ENCODE measurements around the gene DTYMK. TPM values are rescaled to one million over a fixed set of nuclear protein-coding genes. Genes with fewer than 3 reads are reported as not detected.

DTYMK gene
- total and polyA plus RNA-seq, 5 experiments from 2014 or later, result 19.8 to 40.7 (median 36.3) TPM

DNA sequence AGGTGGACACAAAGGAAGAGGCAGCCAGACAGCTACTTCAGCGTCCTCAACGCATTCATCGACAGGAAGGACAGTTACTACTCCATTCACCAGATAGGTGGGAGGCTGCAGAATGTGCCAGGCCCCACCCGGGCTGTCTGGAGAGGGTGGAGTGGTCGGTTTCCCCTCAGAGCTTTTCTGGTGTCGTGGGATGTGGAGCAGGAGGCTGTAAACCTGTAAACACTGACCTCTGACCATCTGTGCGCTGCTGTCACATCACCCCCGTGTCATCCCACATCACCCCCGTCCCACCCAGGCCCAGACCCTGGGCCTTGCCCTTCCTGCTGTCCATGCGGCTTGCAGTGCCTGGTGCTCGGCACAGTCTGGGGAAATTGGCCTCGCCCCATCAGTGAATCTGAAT lies 32.1 kb downstream of the DTYMK start:
- peaks cover 0 to 8% (median 2%) of the 10 kb centered on the region in 4 donors for H3K4me1 Mint-ChIP-seq
- no peaks in the 10 kb centered on the region for H3K27me3 Mint-ChIP-seq
- H3K4me3 Mint-ChIP-seq, result no peak overlapping the region
- DNase-seq (no peak), ATAC-seq (no peak)
- no peaks in the 10 kb centered on the region for H3K9me3 Mint-ChIP-seq
- no peak overlapping the region for H3K27ac Mint-ChIP-seq
- peaks cover 0 to 76% (median 10%) of the 10 kb centered on the region in 3 donors for H3K36me3 Mint-ChIP-seq
- POLR2A ChIA-PET, result no interaction called here

DNA sequence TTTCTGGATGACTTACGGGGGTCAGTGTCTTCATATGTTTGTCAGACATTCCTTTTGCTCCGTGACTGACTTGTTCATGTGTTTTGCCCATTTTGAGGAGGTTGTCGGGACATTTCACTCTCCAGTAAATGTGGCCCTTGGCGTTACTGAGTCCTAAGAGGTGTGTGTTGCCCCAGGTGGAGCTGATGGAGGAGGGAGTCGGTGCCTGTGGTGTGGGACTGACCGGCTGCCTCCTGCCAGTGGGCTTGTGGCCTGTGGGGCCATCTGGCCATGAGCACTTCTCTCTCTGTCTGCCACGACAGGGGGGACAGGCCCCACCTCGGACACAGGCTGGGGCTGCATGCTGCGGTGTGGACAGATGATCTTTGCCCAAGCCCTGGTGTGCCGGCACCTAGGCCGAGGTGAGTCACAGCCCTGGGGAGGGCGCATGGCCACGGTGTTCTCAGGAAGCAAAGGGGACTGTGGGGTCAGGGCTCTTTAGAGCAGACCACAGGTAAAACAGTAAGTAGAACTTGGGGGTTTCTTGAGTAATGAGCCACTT lies 33.3 kb downstream of the DTYMK start:
- peak overlapping the region in 1 of 10 donors; percentile 40 for H3K27ac Mint-ChIP-seq
- POLR2A ChIA-PET, result no interaction called here
- H3K27me3 Mint-ChIP-seq, result no peaks in the 10 kb centered on the region
- no peak overlapping the region for H3K4me3 Mint-ChIP-seq
- peaks cover 0 to 65% (median 4%) of the 10 kb centered on the region in 3 donors for H3K36me3 Mint-ChIP-seq
- peaks cover 6 to 19% (median 10%) of the 10 kb centered on the region in 4 donors for H3K4me1 Mint-ChIP-seq
- DNase-seq (no peak), ATAC-seq (no peak)
- no peaks in the 10 kb centered on the region for H3K9me3 Mint-ChIP-seq

DNA sequence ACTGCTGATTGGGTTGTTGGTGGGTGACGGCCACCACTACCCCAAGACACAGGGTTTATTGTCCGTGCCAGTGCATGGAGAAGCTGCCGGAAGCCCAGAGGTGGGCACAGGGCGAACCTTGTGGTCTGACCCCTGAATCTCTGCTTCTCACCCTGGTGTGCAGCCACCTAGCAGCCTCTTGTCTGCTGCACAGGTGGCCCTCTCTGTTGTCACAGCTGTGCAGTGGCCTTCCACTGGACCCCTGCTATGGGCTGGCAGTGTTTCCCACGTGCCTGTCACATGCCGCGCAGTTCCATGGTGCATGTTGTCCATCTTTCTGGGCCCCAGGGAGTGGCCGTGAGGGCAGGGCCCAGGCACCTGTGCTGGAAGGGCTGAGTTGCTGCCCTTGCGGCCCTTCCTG lies 33.9 kb downstream of the DTYMK start:
- POLR2A ChIA-PET, result no interaction called here
- no peaks in the 10 kb centered on the region for H3K9me3 Mint-ChIP-seq
- H3K27ac Mint-ChIP-seq, result no peak overlapping the region
- H3K4me3 Mint-ChIP-seq, result no peak overlapping the region
- no peak for DNase-seq
- peaks cover 0 to 61% (median 4%) of the 10 kb centered on the region in 3 donors for H3K36me3 Mint-ChIP-seq
- H3K4me1 Mint-ChIP-seq, result peaks cover 6 to 25% (median 12%) of the 10 kb centered on the region in 4 donors
- ATAC-seq, result no peak
- H3K27me3 Mint-ChIP-seq, result no peaks in the 10 kb centered on the region

DNA sequence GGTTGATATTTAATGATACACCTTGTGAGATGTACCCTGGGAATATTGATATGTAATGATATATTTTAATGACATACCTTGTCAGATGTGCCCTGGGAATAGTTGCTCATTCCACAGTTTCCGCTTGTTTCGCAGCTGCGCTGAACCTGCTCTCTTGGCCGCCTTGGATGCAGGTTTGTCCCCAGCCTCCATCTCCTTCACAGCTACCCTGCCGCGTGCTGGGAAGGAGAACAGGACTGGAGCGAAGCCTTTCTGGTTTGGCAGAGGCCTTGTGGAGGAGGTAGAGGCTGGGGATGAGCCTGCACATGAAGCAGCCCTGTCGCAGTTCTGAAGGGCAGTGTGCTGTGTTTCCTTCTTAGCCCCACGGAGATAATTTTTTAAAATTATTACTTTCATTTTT lies 34.5 kb downstream of the DTYMK start:
- Mint-ChIP-seq H3K27me3 (no peaks in the 10 kb centered on the region), H3K4me1 (peaks cover 6 to 25% (median 12%) of the 10 kb centered on the region in 4 donors), H3K4me3 (no peak overlapping the region), H3K27ac (peak overlapping the region in 1 of 10 donors; percentile 65), H3K9me3 (no peaks in the 10 kb centered on the region), H3K36me3 (peaks cover 0 to 55% (median 4%) of the 10 kb centered on the region in 3 donors)
- POLR2A ChIA-PET, result no interaction called here
- ATAC-seq (no peak), DNase-seq (no peak)

DNA sequence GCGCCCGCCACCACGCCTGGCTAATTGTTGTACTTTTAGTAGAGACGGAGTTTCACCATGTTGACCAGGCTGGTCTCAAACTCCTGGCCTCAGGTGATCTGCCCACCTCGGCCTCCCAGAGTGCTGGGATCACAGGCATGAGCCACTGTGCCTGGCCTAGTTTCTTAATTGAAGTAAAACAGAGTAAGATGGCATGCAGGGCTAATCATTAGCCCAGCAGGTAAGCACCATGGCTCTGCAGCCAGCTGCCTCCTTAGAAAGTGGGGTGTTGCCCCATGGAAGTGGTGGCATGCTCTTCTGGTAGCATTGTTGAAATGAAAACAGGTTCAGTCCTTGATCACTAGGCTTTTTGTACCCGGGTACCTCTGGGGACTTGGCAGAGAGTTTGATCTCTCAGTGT lies 36.7 kb downstream of the DTYMK start:
- H3K27me3 Mint-ChIP-seq, result no peaks in the 10 kb centered on the region
- peaks cover 5 to 32% (median 22%) of the 10 kb centered on the region in 4 donors for H3K4me1 Mint-ChIP-seq
- H3K36me3 Mint-ChIP-seq, result peaks cover 0 to 39% (median 4%) of the 10 kb centered on the region in 3 donors
- H3K27ac Mint-ChIP-seq, result peak overlapping the region in 1 of 10 donors; percentile 21
- H3K4me3 Mint-ChIP-seq, result no peak overlapping the region
- H3K9me3 Mint-ChIP-seq, result no peaks in the 10 kb centered on the region
- DNase-seq (no peak), ATAC-seq (no peak)
- POLR2A ChIA-PET, result interaction anchor here (0.7 kb wide), 1 partner anchor 291 kb away, joined by 3 read pairs; no protein-coding TSS in a partner anchor

DNA sequence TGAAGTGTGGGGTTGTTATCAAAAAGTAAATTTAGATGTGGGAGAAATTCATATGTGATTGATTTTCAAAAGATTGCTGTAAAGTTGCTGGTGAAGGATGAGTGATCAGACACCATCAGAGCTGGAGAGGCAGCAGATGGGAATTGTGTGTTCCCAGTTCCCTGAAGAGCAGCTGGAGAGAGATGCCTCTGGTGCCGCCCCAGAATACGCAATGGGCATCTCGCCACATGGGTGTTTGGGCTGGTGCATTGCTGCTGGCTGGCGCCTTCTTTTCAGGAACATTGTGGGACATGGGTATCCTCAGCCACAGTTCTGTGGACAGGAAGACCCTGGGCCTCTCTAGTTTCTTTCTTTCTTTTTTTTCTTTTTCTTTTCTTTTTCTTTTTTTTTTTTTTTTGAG lies 37.2 kb downstream of the DTYMK start:
- peaks cover 6 to 36% (median 24%) of the 10 kb centered on the region in 4 donors for H3K4me1 Mint-ChIP-seq
- no peak for ATAC-seq
- peak overlapping the region in 1 of 10 donors; percentile 78 for H3K27ac Mint-ChIP-seq
- DNase-seq, result no peak
- H3K9me3 Mint-ChIP-seq, result no peaks in the 10 kb centered on the region
- POLR2A ChIA-PET, result interaction anchor here (0.7 kb wide), 1 partner anchor 292 kb away, joined by 3 read pairs; no protein-coding TSS in a partner anchor
- no peak overlapping the region for H3K4me3 Mint-ChIP-seq
- no peaks in the 10 kb centered on the region for H3K27me3 Mint-ChIP-seq
- H3K36me3 Mint-ChIP-seq, result peaks cover 0 to 37% (median 4%) of the 10 kb centered on the region in 3 donors

DNA sequence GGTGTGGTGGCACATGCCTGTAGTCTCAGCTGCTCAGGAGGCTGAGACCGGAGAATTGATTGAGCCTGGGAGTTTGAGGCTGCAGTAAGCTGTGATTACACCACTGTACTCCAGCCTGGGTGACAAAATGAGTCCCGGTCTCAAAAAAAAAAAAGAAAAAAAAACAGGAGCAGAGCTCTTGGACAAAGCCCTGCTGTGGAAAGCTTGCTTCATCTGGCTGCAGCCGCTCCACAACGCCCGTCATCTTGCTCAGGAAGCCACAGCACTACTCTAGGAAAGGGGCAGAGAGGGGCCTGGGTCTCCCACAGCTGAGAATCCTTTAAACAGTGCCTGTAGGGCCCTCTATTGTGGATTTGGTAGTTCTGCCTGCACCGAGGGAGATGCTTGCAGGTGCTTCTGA lies 38.2 kb downstream of the DTYMK start:
- peaks cover 0 to 30% (median 4%) of the 10 kb centered on the region in 3 donors for H3K36me3 Mint-ChIP-seq
- H3K9me3 Mint-ChIP-seq, result no peaks in the 10 kb centered on the region
- no peak overlapping the region for H3K4me3 Mint-ChIP-seq
- DNase-seq (no peak), ATAC-seq (no peak)
- H3K27ac Mint-ChIP-seq, result peak overlapping the region in 2 of 10 donors; percentile 43 to 61
- peaks cover 8 to 43% (median 27%) of the 10 kb centered on the region in 4 donors for H3K4me1 Mint-ChIP-seq
- no peaks in the 10 kb centered on the region for H3K27me3 Mint-ChIP-seq
- POLR2A ChIA-PET, result no interaction called here

DNA sequence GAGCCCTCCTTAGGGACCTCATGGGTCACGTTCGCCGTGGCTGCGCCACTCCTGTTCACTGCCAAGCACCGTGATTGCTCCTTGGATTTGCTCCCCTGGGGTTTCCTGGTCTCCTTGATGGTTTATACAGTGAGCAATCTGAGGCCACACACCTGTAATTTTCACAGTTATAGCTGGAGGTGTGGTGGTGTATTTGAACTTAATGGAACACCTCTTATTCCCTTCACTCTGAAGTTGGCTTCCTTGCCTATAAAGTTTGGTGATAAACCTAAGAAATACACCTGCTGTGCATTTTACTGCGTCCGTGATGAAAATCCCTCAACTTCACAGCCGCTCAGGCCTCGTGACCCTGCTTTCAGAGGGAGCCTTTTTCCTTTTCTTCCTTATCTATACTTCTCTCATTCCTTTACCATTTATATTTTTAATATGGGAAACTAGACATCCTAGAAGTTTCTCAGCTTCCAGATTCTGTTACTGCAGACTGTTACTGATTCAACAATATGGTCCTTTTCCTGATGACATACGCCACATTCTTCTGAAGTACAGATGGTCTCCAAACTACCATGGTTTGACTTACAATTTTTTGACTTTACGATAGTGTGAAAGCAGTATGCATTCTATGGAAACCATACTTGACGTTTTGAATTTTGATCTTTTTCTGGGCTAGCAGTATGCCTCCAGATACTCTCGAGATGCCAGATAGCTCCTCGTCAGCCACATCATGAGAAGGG lies 40.5 kb downstream of the DTYMK start:
- Mint-ChIP-seq H3K36me3 (peaks cover 0 to 18% (median 0%) of the 10 kb centered on the region in 3 donors), H3K9me3 (no peaks in the 10 kb centered on the region), H3K27me3 (no peaks in the 10 kb centered on the region), H3K4me3 (no peak overlapping the region), H3K4me1 (peaks cover 17 to 57% (median 41%) of the 10 kb centered on the region in 4 donors), H3K27ac (peak overlapping the region in 1 of 10 donors; percentile 20)
- POLR2A ChIA-PET, result no interaction called here
- DNase-seq, result no peak
- no peak for ATAC-seq

DNA sequence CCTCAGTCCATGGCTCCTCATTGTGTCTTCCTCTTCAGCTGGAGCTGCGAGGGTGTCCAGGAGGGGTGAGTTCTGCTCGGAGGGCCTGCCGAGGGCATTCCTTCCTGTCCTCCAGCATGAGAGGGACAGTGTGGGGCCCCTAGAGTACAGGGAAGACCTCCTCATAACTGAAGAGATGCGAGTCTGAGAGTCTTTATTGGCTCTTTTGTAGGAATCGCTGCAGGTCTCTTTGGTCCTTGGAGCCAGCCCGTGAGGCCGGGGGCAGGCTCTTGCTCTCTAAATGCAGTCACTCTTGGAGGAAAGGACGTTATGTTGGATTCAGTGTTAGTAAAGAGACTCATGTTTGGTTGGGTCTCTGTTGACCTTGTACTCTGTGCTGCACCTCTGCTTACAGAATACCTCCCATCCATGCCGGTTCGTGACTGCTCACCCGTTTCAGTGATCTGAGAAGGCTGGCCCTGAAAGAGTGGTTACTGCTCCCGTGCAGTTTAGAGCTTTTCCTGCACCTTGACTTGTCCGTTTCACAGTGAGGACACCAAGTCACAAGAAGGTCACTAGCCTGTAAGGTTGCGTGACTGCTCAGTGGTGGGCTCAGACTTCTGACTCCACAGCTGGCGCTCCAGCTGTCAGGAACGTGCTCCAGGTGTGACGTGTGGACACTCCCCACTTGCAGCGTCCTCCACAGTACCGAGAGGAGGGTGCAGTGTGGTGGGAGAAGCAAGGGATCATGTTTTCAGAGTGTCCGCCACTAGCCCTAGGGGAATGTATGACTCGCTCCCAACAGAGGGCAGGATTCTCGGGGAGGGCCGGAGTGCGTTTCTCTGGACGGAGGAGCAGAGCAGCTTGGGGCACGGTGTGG lies 41.3 kb downstream of the DTYMK start:
- POLR2A ChIA-PET, result interaction anchor here (0.5 kb wide), 1 partner anchor 40 kb away, joined by 3 read pairs; no protein-coding TSS in a partner anchor
- no peak overlapping the region for H3K4me3 Mint-ChIP-seq
- DNase-seq (no peak), ATAC-seq (no peak)
- H3K9me3 Mint-ChIP-seq, result no peaks in the 10 kb centered on the region
- no peaks in the 10 kb centered on the region for H3K27me3 Mint-ChIP-seq
- peaks cover 25 to 64% (median 46%) of the 10 kb centered on the region in 4 donors for H3K4me1 Mint-ChIP-seq
- H3K36me3 Mint-ChIP-seq, result peaks cover 0 to 13% (median 0%) of the 10 kb centered on the region in 3 donors
- no peak overlapping the region for H3K27ac Mint-ChIP-seq

DNA sequence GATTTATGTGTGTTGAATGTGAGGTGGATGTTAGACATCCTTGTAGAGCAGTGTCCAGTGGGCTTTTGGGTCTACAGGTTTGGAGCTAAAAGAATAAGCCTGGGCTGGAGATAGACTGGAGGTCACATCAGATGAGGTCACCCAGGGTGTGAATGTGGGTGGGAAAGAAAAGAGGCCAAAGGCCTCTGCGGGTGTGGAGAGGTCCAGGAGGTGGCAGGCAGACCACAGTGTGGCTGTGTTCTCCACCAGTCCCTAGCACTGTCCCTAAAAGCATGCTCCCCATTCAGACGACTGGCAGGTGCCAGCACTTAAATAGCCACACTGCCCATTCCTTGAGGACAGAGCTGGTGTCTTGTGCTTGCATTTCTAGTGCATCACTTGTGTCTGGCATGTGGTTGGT lies 45.0 kb downstream of the DTYMK start:
- peak overlapping the region in 1 of 10 donors; percentile 31 for H3K4me3 Mint-ChIP-seq
- H3K27ac Mint-ChIP-seq, result peak overlapping the region in 4 of 10 donors; percentile 1 to 60 (median 22)
- POLR2A ChIA-PET, result interaction anchor here (0.7 kb wide), 2 partner anchors 51 to 59 kb away, joined by 5 to 6 read pairs; no protein-coding TSS in a partner anchor

DNA sequence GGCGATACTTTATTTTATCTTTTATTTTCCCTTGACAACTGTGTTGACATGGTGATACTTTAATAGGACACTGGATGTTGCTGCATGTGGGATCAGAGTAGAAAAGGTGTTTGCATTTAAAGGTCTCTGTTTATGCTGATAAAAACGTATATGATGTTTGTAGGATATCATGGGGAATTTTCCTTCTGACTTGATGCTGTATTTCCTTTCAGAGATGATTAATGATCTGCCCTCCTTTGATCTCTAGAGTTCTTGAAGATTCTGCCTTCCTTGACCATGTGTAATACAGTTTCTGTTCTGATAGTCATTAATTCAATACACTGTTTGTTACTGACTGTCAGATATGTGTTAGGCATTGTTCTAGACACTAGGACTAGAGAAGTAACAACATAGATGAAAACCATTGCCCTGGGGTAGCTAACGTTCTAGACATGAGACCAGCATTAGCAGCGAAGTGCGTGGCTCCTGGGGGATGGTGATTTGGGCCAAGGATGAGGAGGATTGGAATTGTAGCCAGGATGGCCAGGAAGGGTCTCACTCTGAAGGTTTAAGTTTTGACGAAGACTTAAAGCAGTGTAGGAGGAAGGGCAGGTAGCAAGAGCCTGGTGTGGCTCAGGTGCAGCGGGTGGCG lies 46.3 kb downstream of the DTYMK start:
- peaks cover 33 to 68% (median 62%) of the 10 kb centered on the region in 4 donors for H3K4me1 Mint-ChIP-seq
- no peak for DNase-seq
- no peaks in the 10 kb centered on the region for H3K9me3 Mint-ChIP-seq
- ATAC-seq, result no peak
- H3K27ac Mint-ChIP-seq, result peak overlapping the region in 8 of 10 donors; percentile 15 to 84 (median 55)
- H3K36me3 Mint-ChIP-seq, result peaks cover 0 to 16% (median 0%) of the 10 kb centered on the region in 3 donors
- POLR2A ChIA-PET, result interaction anchor here (1.0 kb wide), 1 partner anchor 46 kb away, joined by 3 read pairs; the partner anchor contains the start of gene DTYMK
- no peaks in the 10 kb centered on the region for H3K27me3 Mint-ChIP-seq
- peak overlapping the region in 9 of 10 donors; percentile 8 to 80 (median 61) for H3K4me3 Mint-ChIP-seq

More for the DNA sequence above, 45.0 kb downstream of the DTYMK start:
- Mint-ChIP-seq H3K9me3 (no peaks in the 10 kb centered on the region), H3K27me3 (no peaks in the 10 kb centered on the region), H3K36me3 (peaks cover 0 to 16% (median 0%) of the 10 kb centered on the region in 3 donors), H3K4me1 (peaks cover 32 to 71% (median 57%) of the 10 kb centered on the region in 4 donors)
- ATAC-seq (no peak), DNase-seq (no peak)

DNA sequence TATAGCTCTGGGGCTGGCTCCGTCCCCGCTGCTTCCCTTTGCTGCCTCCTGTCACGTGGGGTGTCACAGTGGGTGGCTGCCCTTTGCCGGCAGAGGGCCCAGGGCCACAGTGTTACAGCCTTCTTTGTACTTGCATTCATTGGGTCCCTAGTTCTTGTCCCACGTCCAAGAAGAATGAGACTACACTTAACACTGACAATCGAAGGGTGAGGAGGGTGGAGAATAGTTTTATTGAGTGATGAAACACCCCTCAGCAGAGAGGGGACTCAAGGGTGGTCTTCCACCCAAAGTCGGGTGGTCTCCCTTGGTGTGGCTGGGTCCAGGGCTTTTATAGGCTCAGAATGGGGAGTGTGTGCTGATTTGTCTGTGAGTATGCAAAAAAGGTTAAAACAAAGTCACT lies 47.2 kb downstream of the DTYMK start:
- POLR2A ChIA-PET, result interaction anchor here (2.8 kb wide), 1 partner anchor 48 kb away, joined by 19 read pairs; the partner anchor contains the start of gene DTYMK
- peak overlapping the region in 6 of 10 donors; percentile 8 to 85 (median 58) for H3K27ac Mint-ChIP-seq
- H3K9me3 Mint-ChIP-seq, result no peaks in the 10 kb centered on the region
- no peak for ATAC-seq
- no peaks in the 10 kb centered on the region for H3K27me3 Mint-ChIP-seq
- peaks cover 33 to 70% (median 65%) of the 10 kb centered on the region in 4 donors for H3K4me1 Mint-ChIP-seq
- H3K4me3 Mint-ChIP-seq, result peak overlapping the region in 9 of 10 donors; percentile 11 to 80 (median 59)
- no peak for DNase-seq
- peaks cover 0 to 11% (median 0%) of the 10 kb centered on the region in 3 donors for H3K36me3 Mint-ChIP-seq

Data from naive thymus-derived CD8-positive, alpha-beta T cell (primary cell).